Activated CD4-positive, alpha-beta T cell treated with anti-CD3 and anti-CD28 coated beads for 48 hours (primary cell): ENCODE measurements around the gene POPDC3.
"Not testable (repeated sequence)": the region's sequence is repeated elsewhere in the genome, so short reads cannot be mapped to it uniquely, and the experiment has no call there.

ENCODE experiments used
- DNase-seq: peaks from one replicate; pipeline ENCODE4 v3.0.0-alpha.2; 2020

POPDC3 gene

DNA sequence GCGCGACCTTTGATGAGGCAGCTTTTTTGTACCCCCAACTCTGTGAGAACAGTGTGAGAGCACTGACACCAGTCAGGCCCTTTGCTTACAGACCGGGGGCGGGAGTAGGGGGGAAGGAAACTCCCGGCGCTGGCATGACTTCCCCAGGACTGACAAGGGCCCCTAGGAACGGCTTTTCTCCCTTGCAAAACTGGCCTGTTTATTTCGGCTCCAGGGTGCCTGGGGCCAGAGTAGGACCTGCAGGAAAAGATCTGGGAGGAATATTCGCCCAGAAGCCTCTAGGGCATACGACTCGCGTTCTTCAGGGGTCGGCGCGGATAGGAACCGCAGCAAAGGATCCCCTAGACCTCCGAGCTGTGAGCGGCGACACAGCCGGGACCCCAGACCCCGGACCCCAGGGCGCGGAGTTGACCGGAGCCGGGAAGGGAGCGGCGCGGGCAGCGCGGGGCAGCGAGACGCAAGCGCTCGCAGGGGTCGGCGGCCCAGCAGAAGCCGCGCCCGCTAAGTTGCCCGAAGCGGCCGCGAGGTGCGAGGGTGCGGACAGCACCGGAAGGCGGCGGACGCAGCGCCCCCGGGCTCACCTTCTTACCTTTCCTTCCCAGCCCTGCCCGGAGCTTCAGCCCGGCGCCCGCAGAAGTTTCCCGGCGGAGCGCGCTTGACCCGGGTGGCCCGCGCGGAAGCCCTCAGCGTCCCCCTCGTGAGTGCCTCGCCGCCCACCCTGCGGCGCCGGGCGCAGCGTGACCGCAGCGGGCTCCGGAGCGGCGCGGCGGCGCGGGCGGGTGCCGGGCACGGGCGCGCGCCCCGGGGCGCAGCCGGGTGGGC is at the start of gene POPDC3:
Gene POPDC3, minus strand, starts transcription at position 771 of the 822 bp plus-strand sequence. CDS start 18,105 bp downstream, outside the sequence.
- no peak for DNase-seq

DNA sequence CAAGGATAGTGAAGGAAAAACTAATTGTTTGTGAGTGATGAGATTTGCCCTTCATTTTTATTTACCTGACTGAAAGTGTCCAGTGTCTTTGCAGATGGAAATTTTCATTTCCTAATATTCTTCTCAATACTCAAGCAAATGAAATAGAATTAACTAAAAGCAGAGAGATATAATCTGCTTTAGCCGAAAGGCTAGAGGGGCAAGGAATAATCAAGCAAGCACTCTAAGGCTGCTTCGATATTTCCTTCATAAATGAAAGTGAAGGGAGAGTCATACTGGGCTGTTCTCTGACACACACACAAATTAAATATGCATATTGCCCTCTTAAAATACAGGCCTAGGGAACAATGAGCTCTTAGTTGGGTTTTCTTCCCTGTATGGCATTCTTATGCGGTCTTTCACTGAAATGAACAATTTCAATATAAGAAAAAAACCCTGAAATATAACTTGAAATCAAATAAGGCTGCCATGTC is 47.5 kb upstream of the POPDC3 start:
- DNase-seq: no peak

DNA sequence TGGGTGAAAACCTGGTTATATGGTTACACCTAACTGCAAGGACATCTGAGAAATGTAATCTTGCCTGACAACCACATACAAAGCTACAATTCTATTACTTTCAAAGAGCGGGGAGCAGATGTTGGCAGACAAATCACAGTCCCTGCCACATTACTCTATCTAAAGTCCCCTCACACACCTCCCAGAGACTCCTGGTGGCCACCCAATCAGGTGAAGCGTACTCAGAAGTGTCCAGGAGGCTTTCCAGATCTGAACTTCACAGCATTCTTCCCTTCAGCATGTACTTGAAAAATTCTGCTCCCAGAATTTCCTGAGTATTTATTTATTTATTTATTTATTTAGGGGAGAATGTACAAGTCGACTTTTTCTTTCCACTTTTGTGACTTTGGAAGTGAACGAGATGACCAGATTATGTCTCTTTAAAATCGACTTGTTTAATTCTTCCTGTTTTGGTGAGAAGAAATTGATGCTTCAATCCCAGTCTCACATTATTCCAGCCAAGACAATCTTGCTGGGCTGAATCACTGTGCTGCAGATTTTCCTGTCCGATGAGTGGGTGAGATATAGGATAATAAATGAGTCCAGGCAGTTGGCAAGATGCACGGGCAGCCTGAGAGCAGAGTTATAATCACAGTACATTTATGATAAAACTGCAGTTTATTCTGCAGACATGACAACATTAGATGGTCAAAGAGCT is 46.9 kb upstream of the POPDC3 start:
- DNase-seq: no peak

- no peak for DNase-seq
Observed at GRCh38 chr6:105223242-105223641, 43.4 kb upstream of the POPDC3 start.

GRCh38 chr6:105221219-105221618 is 41.4 kb upstream of the POPDC3 start:
- not testable (repeated sequence) for DNase-seq

GRCh38 chr6:105220186-105220585 is 40.4 kb upstream of the POPDC3 start:
- DNase-seq: no peak

DNA sequence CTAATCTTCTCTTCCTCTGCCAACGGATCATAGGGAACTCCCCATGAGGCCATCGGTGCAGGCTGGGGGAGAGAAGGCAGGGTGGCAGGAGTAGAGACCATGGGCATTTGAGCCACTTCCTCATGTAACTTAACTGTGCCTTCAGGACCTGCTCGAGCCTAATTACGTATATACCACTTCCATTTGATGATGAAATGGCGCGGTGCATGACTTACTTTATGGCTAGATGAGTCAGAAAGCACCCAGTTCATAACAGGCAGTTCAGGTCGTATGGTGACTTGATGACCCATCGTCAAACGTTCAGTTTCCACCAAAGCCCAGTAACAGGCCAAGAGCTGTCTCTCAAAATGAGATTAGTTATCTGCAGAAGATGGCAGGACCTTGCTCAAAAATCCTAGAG is 39.4 kb upstream of the POPDC3 start:
- DNase-seq: not testable (repeated sequence)

DNA sequence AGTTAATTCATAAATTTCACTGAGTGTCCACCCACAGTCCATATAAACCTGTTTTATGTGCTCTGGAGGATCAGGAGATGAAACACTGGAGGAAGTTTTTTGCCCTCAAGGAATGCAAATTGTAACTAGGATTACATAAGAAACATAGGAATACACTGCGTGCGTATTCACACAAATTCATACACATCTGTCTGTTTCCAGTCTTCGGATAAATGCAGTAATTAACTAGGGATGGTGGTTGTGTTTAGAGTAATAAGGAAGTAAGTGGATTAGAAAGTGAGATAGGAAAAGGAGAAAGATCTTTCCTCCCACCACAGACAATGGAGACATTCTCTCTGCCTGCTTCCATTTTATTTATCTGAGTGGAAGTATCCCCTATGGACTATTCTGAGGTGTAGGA is 35.7 kb upstream of the POPDC3 start:
- DNase-seq: no peak

GRCh38 chr6:105214668-105215067 is 34.9 kb upstream of the POPDC3 start:
- DNase-seq: no peak

- no peak for DNase-seq
Observed at GRCh38 chr6:105213272-105213671, 33.5 kb upstream of the POPDC3 start.

GRCh38 chr6:105212587-105212986 is 32.8 kb upstream of the POPDC3 start:
- no peak for DNase-seq

DNA sequence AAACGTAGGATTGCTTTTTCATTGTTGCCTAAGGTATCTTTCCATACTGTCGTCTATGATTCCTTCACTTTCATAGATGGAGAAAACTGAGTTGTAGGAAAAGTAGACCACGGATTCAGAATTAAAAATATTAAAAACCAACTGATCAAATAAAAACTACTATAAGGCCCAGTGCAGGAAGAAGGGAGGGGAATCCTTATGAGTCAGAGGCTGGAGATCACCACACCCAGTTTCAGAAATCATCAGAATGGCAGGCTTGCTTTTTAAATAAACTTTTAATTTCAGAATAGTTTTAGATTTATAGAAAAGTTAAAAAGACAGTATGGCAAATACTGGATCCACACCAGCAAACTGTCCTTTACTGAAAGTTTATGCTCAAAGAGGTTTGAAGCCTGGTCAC is 32.0 kb upstream of the POPDC3 start:
- DNase-seq: no peak

DNA sequence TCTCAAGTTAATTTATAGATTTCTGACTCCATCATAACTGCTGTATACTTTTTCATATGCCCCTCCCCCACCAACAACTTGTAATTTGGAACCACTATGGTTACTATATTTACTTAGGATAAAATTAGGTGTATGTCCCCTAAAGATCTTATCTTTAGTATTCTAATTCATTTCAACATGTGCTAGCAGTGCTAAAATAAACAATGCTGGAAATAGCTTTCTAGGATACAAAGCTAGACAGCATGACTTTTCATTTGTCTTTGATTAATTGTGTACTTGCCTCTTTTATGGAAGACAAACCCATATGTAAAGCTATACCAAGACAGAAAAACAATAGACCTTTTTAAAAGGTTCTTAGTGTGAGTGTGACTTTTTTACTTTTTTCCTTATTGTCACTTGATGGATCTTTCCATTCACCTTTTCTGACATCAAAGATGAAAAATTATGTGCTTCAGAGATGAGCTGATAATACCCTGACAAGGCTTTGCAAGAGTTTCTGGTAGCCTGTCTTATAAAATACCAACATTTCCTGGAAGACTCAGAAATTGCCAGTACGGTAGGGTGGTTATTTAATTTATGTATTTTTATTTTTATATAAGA is 31.2 kb upstream of the POPDC3 start:
- no peak for DNase-seq

DNA sequence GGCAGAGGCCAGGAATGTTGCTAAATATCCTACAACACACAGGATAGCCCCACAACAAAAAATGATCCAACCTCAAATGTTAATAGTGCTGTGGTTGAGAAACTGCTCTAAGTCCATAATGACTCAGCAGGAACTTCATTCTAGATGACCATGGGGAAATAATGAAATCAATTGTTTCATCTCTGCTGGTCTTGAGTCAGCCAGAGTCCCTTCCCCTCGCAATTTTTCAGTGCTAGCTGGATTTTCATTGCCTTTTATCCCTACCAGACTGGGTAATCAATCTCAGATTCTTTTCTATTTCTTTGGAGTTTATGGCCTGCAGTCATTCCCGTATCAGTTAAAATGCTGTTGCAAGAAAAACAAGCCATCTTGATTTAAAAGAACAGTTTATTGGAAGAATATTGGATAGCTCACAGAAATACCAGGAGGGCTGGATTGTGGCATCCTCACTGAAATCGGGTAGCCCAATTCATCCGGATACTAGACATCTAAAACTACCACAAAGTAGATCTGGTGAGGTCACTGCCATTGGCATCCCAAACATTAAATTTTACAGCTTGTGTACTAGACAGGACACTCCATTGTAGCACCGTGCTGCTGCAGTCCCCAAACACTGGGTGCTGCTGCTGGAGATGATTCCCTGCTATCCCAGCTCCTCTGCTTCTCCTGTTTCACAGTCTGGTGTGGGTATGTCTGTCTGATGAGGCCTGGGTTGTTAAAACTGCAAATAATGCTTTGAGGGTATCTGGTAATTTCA is 30.3 kb upstream of the POPDC3 start:
- no peak for DNase-seq

DNA sequence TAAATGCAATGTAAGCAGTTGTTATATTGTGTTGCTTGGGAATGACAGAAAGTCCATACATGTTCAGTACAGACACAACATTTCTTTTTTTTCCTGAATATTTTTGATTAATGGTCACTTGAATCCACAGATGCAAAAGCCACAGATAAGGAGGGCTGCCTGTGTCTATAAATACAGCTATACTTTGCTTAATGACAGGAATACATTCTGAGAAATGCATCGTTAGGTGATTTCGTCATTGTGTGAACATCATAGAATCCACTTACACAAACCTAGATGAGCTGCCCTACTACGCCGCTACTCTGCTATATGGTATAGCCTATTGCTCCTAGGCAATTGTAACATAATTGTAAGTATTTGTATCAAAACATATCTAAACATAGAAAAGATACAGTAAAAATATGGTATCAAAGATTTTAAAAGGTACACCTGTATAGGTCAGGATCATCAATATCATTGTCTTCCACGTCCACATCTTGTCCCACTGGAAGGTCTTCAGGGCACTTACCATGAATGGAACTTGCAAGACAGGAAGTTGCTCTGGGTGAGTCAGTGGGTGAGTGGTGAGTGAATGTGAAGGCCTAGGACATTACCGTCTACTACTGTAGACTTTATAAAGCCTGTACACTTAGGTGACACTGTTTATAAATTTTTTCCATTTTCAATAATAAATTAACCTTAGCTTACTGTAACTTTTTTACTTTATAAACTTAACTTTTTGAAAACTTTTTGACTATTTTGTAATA is 27.9 kb upstream of the POPDC3 start:
- no peak for DNase-seq

GRCh38 chr6:105204768-105205167 is 25.0 kb upstream of the POPDC3 start:
- DNase-seq: no peak

DNA sequence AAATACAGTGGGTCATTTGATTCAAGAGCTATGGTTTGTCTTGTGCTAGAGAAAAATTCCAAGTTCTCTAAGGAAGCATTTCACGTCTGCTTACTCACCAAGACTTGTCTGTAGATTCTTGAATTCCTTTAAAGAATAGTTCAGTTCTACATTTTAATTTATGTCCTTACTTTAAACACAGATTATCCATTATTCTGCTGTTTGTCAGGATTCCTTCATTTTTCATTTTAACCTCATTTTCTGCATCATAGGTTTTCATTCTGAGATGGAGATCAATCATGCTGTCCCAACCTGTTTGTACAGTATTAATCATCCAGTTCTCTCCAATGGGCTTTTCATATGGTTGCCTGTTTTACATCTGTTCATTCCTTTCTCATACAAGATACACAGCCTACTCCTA is 24.5 kb upstream of the POPDC3 start:
- DNase-seq: no peak

GRCh38 chr6:105202486-105202885 is 22.7 kb upstream of the POPDC3 start:
- DNase-seq: no peak

DNA sequence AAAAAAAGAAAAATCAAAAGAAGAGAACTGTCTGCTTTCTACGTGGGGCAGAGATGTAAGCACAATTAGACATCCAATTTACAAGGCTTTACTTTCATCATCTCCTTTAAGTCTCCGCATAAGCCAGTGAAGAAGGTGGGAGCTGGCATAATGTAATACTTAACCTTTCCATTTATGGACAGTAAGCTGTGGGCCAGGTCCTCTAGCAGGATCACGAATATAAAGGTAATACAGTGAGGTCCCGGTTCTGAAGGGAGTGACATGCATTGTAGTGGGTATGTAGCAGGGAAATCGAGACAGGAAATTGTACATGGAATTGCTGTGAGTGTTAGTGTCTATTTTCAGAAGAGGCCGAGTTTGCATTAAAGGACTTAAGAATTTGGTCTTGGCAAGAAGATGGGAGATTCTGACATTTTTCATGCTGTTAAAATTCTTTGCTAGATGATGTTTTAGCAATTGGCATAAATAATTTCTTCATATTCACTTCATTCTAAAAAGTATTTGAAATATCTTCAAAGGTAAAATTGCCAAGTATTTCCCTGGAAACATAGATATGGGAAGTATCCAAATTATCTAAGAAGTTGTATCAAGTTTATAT is 20.4 kb upstream of the POPDC3 start:
- DNase-seq: no peak

GRCh38 chr6:105199711-105200110 is 19.9 kb upstream of the POPDC3 start:
- DNase-seq: no peak

GRCh38 chr6:105196076-105196475 is 16.3 kb upstream of the POPDC3 start:
- DNase-seq: no peak

- DNase-seq: no peak
Observed at GRCh38 chr6:105194591-105194990, 14.8 kb upstream of the POPDC3 start.
